ENCODE data around the gene NUDT12. TPM values are rescaled to one million over a fixed set of nuclear protein-coding genes. Genes with fewer than 3 reads are reported as not detected.

NUDT12 gene
- total and polyA plus RNA-seq, 2 donors from 2014 or later: 12.7 to 14.0 TPM

- no peak for DNase-seq
- H3K9me3 ChIP-seq (ENCODE audit: control insufficient read depth in 2 of 3, insufficient read depth in 1 of 3, low read length in 3 of 3): no peaks in the 10 kb centered on the region
- intact Hi-C loops (cut with DNase I): no loop called here
- no peak for FAIRE-seq
- H3K4me3 ChIP-seq (ENCODE audit: low read length in 3 of 3): no peak overlapping the region
- H3K4me1 ChIP-seq (ENCODE audit: control insufficient read depth in 2 of 3, insufficient read depth in 2 of 3, low read depth in 1 of 3, low read length in 3 of 3): no peaks in the 10 kb centered on the region
- no peaks in the 10 kb centered on the region for H3K27me3 ChIP-seq (ENCODE audit: control insufficient read depth, insufficient read depth, low read length)
- no peak for TF ChIP-seq CTCF (IDR thresholded peaks at IDR 0.05; ENCODE audit: borderline replicate concordance, extremely low read depth, insufficient read depth)
- no peaks in the 10 kb centered on the region for H3K36me3 ChIP-seq (ENCODE audit: control insufficient read depth in 2 of 3, insufficient read depth in 3 of 3, low read length in 3 of 3)
- H3K9ac ChIP-seq (ENCODE audit: low read length in 3 of 3): no peak overlapping the region
- peak overlapping the region in 1 of 2 donors; percentile 10 for H3K27ac ChIP-seq (ENCODE audit: low read depth in 2 of 2, low read length in 2 of 2)
Measured at GRCh38 chr5:103602438-103602837, 39.8 kb upstream of the NUDT12 start.

- intact Hi-C loops (cut with DNase I): no loop called here
Measured at GRCh38 chr5:103601314-103601713, 38.7 kb upstream of the NUDT12 start.

GRCh38 chr5:103600086-103600485, 37.5 kb upstream of the NUDT12 start:
- H3K9ac ChIP-seq (ENCODE audit: low read length in 3 of 3): no peak overlapping the region
- no peaks in the 10 kb centered on the region for H3K27me3 ChIP-seq (ENCODE audit: control insufficient read depth, insufficient read depth, low read length)
- H3K4me3 ChIP-seq (ENCODE audit: low read length in 3 of 3): no peak overlapping the region
- no peaks in the 10 kb centered on the region for H3K36me3 ChIP-seq (ENCODE audit: control insufficient read depth in 2 of 3, insufficient read depth in 3 of 3, low read length in 3 of 3)
- intact Hi-C loops (cut with DNase I): no loop called here
- DNase-seq (no peak), FAIRE-seq (no peak)
- no peaks in the 10 kb centered on the region for H3K9me3 ChIP-seq (ENCODE audit: control insufficient read depth in 2 of 3, insufficient read depth in 1 of 3, low read length in 3 of 3)
- H3K4me1 ChIP-seq (ENCODE audit: control insufficient read depth in 2 of 3, insufficient read depth in 2 of 3, low read depth in 1 of 3, low read length in 3 of 3): no peaks in the 10 kb centered on the region
- no peak for TF ChIP-seq CTCF (IDR thresholded peaks at IDR 0.05; ENCODE audit: borderline replicate concordance, extremely low read depth, insufficient read depth)
- H3K27ac ChIP-seq (ENCODE audit: low read depth in 2 of 2, low read length in 2 of 2): no peak overlapping the region

More at GRCh38 chr5:103601314-103601713, 38.7 kb upstream of the NUDT12 start:
- no peak overlapping the region for H3K9ac ChIP-seq (ENCODE audit: low read length in 3 of 3)
- FAIRE-seq: no peak
- H3K4me3 ChIP-seq (ENCODE audit: low read length in 3 of 3): no peak overlapping the region
- H3K36me3 ChIP-seq (ENCODE audit: control insufficient read depth in 2 of 3, insufficient read depth in 3 of 3, low read length in 3 of 3): no peaks in the 10 kb centered on the region
- no peak for DNase-seq
- H3K27ac ChIP-seq (ENCODE audit: low read depth in 2 of 2, low read length in 2 of 2): no peak overlapping the region
- no peaks in the 10 kb centered on the region for H3K4me1 ChIP-seq (ENCODE audit: control insufficient read depth in 2 of 3, insufficient read depth in 2 of 3, low read depth in 1 of 3, low read length in 3 of 3)
- TF ChIP-seq CTCF (IDR thresholded peaks at IDR 0.05; ENCODE audit: borderline replicate concordance, extremely low read depth, insufficient read depth): no peak
- no peaks in the 10 kb centered on the region for H3K9me3 ChIP-seq (ENCODE audit: control insufficient read depth in 2 of 3, insufficient read depth in 1 of 3, low read length in 3 of 3)
- no peaks in the 10 kb centered on the region for H3K27me3 ChIP-seq (ENCODE audit: control insufficient read depth, insufficient read depth, low read length)

GRCh38 chr5:103598997-103599566, 36.5 kb upstream of the NUDT12 start:
- no peaks in the 10 kb centered on the region for H3K27me3 ChIP-seq (ENCODE audit: control insufficient read depth, insufficient read depth, low read length)
- no peak for TF ChIP-seq CTCF (IDR thresholded peaks at IDR 0.05; ENCODE audit: borderline replicate concordance, extremely low read depth, insufficient read depth)

More at GRCh38 chr5:103598997-103599566, 36.5 kb upstream of the NUDT12 start:
- no peaks in the 10 kb centered on the region for H3K36me3 ChIP-seq (ENCODE audit: control insufficient read depth in 2 of 3, insufficient read depth in 3 of 3, low read length in 3 of 3)
- no peak for DNase-seq
- no peak overlapping the region for H3K27ac ChIP-seq (ENCODE audit: low read depth in 2 of 2, low read length in 2 of 2)
- intact Hi-C loops (cut with DNase I): no loop called here
- no peak overlapping the region for H3K9ac ChIP-seq (ENCODE audit: low read length in 3 of 3)
- no peak for FAIRE-seq
- H3K4me3 ChIP-seq (ENCODE audit: low read length in 3 of 3): no peak overlapping the region
- H3K4me1 ChIP-seq (ENCODE audit: control insufficient read depth in 2 of 3, insufficient read depth in 2 of 3, low read depth in 1 of 3, low read length in 3 of 3): no peaks in the 10 kb centered on the region
- no peaks in the 10 kb centered on the region for H3K9me3 ChIP-seq (ENCODE audit: control insufficient read depth in 2 of 3, insufficient read depth in 1 of 3, low read length in 3 of 3)

Data from kidney (tissue), 14 donors.